ENCODE data around the gene ZNF207.

ZNF207 gene

DNA sequence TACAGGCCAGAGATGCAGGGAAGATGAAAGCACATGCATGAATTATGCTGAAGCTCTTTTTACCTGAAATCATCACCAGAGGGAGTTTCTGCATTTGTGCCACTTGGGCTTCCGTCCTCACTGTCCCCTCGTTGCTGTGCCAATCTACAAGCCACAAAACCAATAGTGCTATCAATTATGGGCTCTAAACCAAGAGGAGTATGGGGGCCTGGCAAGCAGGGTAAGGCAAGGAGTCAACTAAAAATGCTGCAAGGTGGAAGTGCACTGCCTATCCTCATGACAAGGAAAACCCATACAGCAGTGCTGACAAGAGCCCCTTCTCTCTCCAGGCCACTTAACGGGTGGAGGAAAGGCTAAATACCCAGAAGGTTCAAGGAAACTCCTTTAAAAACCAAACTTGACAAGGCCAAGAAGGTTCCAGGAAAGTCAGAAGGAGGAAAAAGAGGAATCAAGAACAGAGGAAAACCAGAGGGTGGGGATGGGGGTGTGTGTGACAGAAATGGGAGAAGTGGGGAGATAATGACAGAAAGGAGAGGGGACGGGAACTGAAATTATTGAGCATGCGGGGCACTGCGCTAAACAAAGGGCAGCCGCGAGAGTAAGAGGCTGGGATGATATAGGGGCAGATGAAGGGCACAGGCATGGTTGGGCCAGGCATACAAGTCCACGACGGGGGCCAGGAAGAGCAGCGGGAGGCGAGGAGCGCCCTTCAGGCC lies 8.7 kb upstream of the ZNF207 start:
- TF ChIP-seq, protein P1, sequence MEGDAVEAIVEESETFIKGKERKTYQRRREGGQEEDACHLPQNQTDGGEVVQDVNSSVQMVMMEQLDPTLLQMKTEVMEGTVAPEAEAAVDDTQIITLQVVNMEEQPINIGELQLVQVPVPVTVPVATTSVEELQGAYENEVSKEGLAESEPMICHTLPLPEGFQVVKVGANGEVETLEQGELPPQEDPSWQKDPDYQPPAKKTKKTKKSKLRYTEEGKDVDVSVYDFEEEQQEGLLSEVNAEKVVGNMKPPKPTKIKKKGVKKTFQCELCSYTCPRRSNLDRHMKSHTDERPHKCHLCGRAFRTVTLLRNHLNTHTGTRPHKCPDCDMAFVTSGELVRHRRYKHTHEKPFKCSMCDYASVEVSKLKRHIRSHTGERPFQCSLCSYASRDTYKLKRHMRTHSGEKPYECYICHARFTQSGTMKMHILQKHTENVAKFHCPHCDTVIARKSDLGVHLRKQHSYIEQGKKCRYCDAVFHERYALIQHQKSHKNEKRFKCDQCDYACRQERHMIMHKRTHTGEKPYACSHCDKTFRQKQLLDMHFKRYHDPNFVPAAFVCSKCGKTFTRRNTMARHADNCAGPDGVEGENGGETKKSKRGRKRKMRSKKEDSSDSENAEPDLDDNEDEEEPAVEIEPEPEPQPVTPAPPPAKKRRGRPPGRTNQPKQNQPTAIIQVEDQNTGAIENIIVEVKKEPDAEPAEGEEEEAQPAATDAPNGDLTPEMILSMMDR (IDR thresholded peaks at IDR 0.05; ENCODE audit: insufficient read depth, low read length, missing control alignments) = no peak
- ChIA-PET CTCF (interaction anchor here (1.5 to 1.8 kb wide), 2 partner anchors 22 to 103 kb away, joined by 3 to 5 read pairs; partner anchors contain the start of gene PSMD11), POLR2A (interaction anchor here (0.7 kb wide), 1 partner anchor 9 kb away, joined by 8 read pairs; no protein-coding TSS in a partner anchor)
- no peak for DNase-seq (ENCODE audit: low read depth, low spot score)
- H3K4me3 ChIP-seq (ENCODE audit: low read depth, low read length) = peak overlapping the region; percentile 72

DNA sequence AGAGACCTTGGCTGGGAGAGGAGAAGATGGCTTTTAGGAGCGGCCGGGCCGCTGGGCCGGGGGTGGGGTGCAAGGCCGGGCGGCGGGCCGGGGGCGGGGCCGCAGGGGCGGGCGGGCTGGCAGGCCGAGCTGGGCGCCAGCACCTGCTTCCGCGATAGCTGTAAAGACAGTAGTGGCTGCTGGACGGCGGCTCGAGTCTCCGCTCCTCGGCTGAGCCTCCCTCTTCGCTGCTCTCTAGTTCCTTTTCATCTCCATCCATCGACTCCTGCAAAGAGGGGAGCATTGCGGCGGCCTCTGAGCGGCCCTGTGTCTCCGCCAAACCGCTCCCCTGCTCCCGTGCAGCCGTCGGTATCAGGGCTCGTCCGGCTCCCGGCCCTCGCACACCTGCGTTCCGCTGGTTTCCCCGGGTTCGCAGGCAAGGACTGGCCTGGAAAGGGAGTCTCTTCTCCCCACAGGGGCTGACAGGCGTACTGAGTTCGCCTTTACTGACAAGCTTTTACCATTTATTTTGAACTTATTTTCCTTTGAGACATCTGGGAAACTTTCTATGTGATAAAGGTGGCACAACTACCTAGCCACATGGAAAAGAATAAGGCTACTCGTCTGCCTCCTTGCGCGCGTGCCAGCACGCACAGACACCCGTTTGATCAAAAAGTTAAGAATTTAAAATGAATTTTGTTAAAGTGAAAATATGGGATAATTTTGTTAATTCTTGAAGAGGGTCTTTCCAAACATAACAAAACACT lies 7.9 kb upstream of the ZNF207 start, which contains the start of gene C17orf75:
Gene C17orf75, minus strand, starts transcription at position 317 of the 746 bp plus-strand sequence. Its CDS starts 34 bp downstream, at position 283.
- CTCF ChIA-PET = interaction anchor here (1.0 to 1.8 kb wide), 2 partner anchors 23 to 88 kb away, joined by 3 to 5 read pairs; no protein-coding TSS in a partner anchor
- H3K4me3 ChIP-seq (ENCODE audit: low read depth, low read length) = peak within 1 kb of the TSS; percentile 72
- POLR2A ChIA-PET = interaction anchor here (0.7 kb wide), 1 partner anchor 9 kb away, joined by 8 read pairs; no protein-coding TSS in a partner anchor
- no peak for DNase-seq (ENCODE audit: low read depth, low spot score)
- TF ChIP-seq, protein P1 (IDR thresholded peaks at IDR 0.05; ENCODE audit: insufficient read depth, low read length, missing control alignments) = no peak

DNA sequence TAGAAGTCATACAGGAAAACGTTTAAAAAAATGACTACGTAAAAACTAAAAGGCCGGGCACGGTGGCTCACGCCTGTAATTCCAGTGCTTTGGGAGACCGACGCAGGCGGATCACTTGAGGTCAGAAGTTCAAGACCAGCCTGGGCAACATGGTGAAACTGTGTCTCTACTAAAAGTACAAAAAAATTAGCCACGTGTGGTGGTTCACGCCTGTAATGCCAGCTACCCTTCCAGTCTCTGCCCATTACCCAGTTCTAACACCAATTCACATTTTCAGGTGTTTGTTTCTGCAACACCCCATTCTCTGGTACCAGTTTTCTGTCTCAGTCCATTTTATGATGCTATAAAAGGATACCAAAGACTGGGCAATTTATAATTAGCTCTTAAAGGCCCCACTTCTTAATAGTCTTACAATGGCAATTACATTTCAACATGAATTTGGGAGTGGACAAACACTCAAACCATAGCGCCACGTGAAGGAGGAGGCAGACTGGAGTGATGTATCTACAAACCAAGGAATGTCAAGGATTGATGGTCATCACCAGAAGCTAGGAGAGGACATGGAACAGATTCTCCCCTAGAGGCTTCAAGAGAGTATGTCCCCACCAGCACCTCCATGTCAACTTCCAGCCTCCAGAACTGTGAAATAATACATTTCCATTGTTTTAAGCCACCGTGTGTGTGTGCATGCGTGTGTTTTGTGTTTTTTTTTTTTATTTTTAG lies 7.2 kb upstream of the ZNF207 start:
- ChIA-PET CTCF (interaction anchor here (1.0 kb wide), 1 partner anchor 89 kb away, joined by 3 read pairs; no protein-coding TSS in a partner anchor), POLR2A (no interaction called here)
- peak overlapping the region; percentile 72; the same call in 1 of the 2 replicates for H3K4me3 ChIP-seq (ENCODE audit: low read depth, low read length)
- TF ChIP-seq, protein P1 (IDR thresholded peaks at IDR 0.05; ENCODE audit: insufficient read depth, low read length, missing control alignments) = no peak
- DNase-seq (ENCODE audit: low read depth, low spot score) = no peak

DNA sequence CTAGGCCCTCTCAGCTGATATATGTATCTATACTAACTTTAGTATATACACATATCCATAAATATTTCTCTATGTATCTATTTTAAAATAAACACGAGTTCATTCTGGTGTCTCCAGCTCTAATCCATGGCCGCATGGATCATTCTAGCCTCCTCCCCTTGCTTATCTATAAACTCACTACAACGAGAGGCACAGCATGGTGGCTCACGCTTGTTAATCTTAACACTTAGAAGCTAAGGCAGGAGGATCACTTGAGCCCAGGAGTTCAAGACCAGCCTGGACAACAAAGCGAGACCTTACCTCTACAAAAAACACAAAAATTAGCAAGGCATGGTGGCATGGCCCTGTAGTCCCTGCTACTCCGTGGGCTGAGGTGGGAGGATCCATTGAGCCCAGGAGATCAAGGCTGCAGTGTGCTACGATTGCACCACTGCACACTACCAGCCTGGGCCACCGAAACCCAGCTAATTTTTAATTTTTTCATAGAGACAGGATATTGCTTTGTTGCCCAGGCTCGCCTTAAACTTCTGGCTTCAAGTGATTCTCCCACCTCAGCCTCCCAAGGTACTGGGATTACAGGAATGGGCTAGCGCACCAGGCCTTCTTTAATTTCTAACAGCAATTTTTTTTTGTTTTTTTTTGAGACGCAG lies 3.9 kb upstream of the ZNF207 start:
- no peak for DNase-seq (ENCODE audit: low read depth, low spot score)
- H3K4me3 ChIP-seq (ENCODE audit: low read depth, low read length) = no peak overlapping the region
- TF ChIP-seq, protein P1 (IDR thresholded peaks at IDR 0.05; ENCODE audit: insufficient read depth, low read length, missing control alignments) = no peak
- ChIA-PET CTCF (interaction anchor here (0.9 to 1.1 kb wide), 2 partner anchors 26 to 90 kb away, joined by 3 read pairs; no protein-coding TSS in a partner anchor), POLR2A (no interaction called here)

DNA sequence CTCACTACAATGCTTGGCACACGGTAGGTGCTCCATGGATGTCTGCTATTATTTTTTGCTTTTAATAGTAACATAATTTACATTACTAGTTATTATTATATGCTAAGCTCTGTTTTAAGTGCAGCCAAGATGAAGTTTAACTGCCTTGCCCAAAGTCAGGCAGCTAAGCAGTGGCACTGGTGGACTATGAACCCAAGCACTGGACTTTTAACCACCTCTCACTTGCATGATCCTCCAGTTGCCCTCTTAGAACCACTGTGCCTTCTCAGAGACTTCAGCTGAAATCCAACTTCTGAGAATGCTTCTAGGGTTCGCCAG lies 1.5 kb upstream of the ZNF207 start:
- no peak overlapping the region for H3K4me3 ChIP-seq (ENCODE audit: low read depth, low read length)
- CTCF ChIA-PET = interaction anchor here (1.4 to 2.0 kb wide), 2 partner anchors 9 to 29 kb away, joined by 4 to 6 read pairs; no protein-coding TSS in a partner anchor
- POLR2A ChIA-PET = no interaction called here
- DNase-seq (ENCODE audit: low read depth, low spot score) = no peak
- TF ChIP-seq, protein P1 (IDR thresholded peaks at IDR 0.05; ENCODE audit: insufficient read depth, low read length, missing control alignments) = no peak

Measured in AG04449 (cell line).